Endometrium (tissue), 2 donors: Measurements from ENCODE around the gene SLC7A6OS.
"Not testable (repeated sequence)": the region's sequence is repeated elsewhere in the genome, so short reads cannot be mapped to it uniquely, and the experiment has no call there.

ENCODE experiments used
- FAIRE-seq: peaks from 2 replicates; lab custom pipeline; 2012; peaks lifted over from hg19 to GRCh38; lab: Jason Lieb, UNC
- donor health status: control.
- donor health status: control.

SLC7A6OS gene

DNA sequence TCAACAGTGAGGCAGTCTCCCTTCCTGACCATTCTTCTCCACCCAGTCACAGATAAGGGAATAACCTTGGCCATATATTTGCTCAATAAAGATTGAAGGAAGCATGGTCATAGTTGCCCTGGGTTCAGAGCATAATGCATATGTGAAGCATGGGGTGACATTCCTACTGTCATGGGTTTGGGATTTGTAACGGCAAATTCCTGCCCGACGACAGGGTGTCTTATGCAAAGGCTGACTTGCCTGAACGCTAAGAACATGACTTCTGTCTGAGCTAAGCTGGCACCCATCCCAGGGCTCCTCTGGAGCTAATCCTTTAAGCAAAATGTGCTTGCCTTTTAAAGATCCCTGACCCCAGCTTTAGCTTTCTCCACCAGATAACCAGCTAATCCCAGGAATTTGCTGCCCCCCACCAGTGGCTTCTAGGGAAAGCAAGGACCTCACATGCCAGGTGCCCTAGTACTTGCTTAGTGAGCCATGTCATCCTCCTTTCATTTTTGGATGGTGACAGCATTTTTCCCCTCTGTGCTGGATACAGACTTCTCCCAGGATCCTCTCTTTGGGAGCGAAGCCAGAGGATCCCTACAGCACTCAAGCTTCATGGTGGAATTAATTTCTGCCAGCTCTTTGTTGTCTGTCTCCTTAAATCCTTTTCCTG, 11.7 kb downstream of the SLC7A6OS start:
- no peak for FAIRE-seq

DNA sequence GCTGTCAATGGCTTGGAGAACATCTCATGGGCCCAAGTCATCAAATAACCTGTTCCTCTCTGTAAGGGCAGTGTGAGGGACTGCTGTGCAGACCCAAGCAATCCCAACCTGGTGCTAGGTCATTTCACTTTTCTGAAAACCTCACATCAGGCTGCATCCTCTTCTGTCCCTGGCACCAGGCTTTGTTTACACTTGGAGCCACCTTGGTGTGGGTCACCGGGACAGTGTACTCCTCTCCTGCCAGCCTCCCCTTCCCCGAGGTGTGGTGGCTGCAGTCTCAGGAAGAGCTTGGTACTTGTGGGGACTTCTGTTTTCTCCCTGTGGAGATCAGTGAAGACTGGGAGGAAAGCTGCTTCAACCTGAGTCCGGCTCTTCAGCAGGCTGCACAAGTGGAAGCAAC, 12.4 kb downstream of the SLC7A6OS start:
- no peak for FAIRE-seq

GRCh38 chr16:68297908-68298307, 12.8 kb downstream of the SLC7A6OS start:
- no peak for FAIRE-seq

DNA sequence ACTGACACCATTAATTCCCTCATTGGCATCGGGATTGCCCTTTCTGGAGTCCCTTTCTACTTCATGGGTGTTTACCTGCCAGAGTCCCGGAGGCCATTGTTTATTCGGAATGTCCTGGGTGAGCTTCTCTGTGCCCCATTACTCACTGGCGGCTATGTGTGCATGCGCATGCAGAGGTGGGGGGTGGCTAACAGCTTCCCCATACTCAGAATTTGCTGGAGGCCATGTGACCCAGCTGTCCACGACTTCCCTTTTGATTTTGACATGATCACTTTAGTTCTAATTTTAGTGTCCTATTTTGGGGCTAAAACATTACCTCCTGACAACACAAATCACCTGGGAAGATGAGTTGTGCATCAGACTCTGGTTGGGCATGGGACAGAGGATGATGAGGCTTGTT, 14.1 kb downstream of the SLC7A6OS start:
- no peak for FAIRE-seq

DNA sequence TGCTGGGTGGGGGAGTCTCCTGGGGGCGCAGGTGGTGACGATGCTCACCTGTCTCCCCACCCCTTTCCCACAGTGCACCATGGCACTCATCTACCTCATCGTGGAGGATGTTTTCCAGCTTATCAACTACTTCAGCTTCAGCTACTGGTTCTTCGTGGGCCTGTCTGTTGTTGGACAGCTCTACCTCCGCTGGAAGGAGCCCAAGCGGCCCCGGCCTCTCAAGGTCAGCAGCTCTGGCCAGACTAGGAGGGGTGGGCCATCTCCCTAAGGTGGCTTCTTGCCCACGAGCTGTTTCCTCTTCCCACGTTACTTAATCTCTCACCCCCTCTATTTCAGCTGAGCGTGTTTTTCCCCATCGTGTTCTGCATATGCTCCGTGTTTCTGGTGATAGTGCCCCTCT, 14.5 kb downstream of the SLC7A6OS start:
- no peak for FAIRE-seq

DNA sequence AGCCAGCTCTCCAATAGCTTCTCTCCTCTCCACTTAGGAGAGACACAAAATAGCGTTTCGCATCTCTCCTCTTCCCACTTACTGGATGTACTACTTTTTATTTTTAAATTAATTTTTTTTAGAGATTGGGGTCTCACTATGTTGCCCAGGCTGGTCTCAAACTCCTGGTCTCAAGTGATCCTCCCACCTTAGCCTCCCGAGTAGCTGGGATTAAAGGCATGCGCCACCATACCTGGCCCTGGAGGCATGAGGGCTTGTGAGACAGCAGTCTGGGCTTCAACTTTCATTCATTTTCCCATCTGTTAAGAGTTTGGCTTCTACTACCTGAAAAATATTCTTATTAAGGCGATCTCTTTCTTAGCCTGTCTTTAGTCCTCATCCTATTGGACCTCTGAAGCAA, 18.3 kb downstream of the SLC7A6OS start:
- FAIRE-seq: no peak

GRCh38 chr16:68291227-68291626, 19.5 kb downstream of the SLC7A6OS start:
- FAIRE-seq: no peak

DNA sequence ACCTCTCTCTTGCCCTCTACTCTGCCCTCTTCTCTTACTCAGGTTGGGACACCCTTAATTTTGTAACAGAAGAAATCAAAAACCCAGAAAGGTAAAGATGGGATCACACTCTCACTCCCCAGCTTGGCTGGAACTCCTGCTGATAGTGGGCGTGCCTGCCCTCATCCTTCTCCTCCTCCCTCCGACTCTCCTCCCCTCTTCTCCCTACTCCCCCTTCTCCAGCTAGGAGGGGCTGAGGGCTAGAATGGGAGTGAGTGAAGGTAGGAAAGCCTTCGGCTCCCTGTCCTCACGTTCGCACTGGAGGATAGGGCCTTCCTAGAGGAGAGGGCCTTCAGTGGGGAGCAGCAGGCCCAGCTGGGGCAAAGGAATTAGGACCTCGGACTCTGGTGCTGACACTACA, 20.3 kb downstream of the SLC7A6OS start:
- FAIRE-seq: no peak

DNA sequence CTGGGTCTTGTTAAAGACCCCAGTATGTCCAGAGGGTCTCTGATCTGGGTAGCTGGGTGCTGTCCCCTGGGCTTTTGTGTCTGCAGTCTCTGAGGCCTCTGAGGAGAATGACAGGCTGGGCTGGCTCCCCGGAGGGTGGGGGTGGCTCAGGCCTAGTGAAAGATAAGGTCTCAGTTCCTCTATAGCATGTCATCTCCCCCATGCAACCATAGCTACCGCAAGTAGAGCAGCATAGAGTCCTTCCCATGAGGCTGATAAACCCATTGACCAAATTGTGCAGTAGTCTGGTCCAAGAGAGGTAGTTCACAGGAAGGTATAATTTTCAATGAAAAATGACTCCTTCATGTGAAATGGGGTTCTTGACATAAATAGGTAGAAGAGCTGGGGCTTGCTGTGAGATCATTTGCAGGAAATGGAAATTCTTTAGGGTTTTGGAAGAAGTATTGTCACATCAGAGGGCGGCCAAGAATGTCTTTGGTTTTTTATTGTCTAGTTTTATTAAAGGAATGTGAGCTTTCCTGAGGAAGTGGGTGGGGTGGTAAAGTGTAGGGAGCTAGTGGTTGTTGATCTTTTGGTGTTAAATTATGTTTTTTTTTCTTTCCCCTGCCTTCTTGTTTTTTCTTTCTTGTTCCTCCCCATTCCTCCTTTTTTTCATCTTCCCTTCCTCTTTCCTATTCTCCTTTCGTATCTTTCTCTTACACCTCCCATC, 21.0 kb downstream of the SLC7A6OS start:
- FAIRE-seq: no peak

GRCh38 chr16:68289202-68289601, 21.5 kb downstream of the SLC7A6OS start:
- no peak for FAIRE-seq

- FAIRE-seq: not testable (repeated sequence)
Observed at GRCh38 chr16:68288796-68289195, 21.9 kb downstream of the SLC7A6OS start.

- no peak for FAIRE-seq
Observed at GRCh38 chr16:68288252-68288650, 22.5 kb downstream of the SLC7A6OS start.

GRCh38 chr16:68287276-68288251, 23.2 kb downstream of the SLC7A6OS start:
- FAIRE-seq: no peak

DNA sequence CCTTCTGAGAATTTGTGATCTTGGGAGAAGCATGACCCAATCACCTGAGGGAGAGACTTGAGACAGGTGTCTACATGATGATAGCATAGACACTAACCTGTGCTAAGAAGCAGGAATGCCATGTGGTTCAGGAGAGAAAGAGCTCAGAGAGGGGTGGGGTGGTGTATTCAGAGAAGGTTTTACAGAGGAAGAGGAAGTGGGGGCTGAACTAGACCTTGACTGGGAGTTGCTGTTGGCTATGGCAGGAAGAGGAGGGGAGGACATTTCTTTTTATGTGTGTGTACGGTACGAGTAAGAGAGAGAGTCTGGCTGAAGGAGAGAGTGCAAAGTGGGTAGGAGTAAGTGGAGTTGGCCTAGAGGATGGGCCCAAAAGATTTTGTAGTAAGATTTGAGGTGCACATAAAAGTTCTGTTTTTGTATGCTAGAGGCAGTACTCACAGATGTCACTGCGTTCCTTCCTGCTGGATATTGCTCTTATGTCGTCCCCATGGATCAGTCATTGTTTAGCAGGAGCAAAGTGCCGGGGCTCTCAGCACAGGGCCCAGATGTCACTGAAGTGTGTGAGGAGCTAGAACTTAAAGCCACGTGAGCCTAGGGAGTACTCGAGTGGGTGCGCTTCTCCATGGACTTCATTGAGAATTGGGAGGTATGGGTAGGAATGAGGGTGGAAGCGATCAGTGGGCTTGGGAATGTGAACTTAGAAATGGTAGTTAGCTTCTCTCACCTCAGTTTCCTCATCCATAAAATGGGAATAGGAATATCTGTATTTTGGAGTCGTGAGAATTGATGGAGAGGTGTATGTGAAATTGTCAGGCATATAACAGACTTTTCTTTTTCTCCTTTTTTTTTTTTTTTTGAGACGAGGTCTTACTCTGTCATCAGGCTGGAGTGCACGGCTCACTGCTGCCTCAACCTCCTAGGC, 24.3 kb downstream of the SLC7A6OS start:
- no peak for FAIRE-seq

- no peak for FAIRE-seq
Observed at GRCh38 chr16:68285683-68286082, 25.1 kb downstream of the SLC7A6OS start.

- no peak for FAIRE-seq
Observed at GRCh38 chr16:68284847-68285246, 25.9 kb downstream of the SLC7A6OS start.

- no peak for FAIRE-seq
Observed at GRCh38 chr16:68283801-68284598, 26.7 kb downstream of the SLC7A6OS start.

DNA sequence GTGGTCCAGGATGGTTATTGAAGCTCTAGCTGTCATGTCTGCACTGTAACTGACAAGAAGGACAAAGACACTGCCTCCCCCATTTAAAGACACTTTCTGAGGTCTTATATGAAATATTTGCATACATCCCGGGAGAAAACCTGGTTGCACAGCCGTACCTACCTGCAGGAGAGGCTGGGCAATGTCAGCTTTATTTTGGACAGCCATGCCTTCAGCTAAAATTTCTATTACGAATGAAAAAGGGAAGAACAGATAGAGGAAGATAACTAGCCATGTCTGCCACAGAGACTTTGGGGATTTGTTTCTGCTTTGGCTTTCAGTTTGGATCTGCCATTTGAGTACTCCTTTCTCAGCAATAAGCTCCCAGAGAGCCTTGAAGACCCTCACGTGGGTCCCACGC, 27.4 kb downstream of the SLC7A6OS start:
- FAIRE-seq: no peak

DNA sequence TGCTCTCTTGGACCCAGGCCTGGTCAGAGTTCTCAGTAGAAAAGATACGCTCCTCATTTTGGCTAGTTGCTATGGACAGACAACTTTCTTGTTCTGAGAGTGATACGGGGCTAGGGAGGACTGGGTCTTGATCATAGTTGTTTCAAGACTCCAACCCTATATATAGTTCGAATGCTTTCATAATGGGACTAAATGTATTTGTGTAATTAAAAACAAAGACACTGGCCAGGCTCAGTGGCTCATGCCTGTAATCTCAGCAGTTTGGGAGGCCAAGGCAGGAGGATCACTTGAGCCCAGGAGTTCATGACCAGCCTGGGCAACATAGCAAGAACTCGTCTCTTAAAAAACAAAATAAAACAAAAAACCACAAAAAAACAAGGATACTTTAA, 28.7 kb downstream of the SLC7A6OS start:
- no peak for FAIRE-seq

DNA sequence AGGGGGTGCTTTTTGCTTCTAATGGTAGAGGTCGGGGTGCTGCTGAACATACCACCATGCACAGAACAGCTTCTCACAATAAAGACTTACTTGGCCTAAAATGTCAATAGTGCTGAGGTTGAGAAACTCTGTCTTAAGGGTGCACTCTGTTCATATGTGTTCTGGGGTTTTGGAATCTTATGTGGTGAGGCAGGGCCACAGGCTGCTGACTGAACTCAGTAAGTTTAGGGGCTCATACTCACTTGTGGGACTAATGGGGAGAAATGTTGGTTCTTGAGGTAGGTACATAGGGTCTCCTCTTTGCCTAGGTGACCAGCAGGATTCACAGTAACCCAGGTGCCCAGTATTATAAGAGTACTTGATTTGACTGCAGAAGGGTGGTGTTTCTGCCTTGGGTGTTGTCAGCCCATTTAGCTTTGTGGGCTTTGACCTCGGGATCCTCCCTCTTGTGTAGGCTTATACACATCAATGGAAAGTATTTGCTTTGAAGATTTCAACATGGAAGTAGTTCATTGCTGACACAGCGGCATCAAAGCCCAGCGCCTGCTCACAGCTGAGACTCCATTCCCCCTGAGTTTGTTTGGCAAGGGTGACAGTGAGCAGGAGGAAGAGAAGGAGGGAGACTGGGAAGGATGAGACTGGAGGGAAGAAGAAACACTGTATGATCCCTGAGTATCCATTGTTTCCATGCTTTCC, 29.2 kb downstream of the SLC7A6OS start:
- no peak for FAIRE-seq
